Body of pancreas (tissue), 4 donors: Measurements from ENCODE around the gene USP15. TPM values are rescaled to one million over a fixed set of nuclear protein-coding genes. Genes with fewer than 3 reads are reported as not detected.

Experiments used
- ATAC-seq: fragments of 150-250 bp; one replicate; pipeline ENCODE4 v1.9.1; 2016
- DNase-seq, 4 donors: peaks; one replicate each; pipeline ENCODE4 v3.0.0-alpha.2; 2019
- H3K27ac ChIP-seq, 4 donors: fragments of 200-600 bp; sonication (generic); 1 replicate in 3 of 4; 2 replicates in 1 of 4; pipeline versions ENCODE4 v1.5.1 to v1.6.1; 2016 to 2019; ENCODE audit warnings: mild to moderate bottlenecking in 1 of 4, mixed read lengths in 1 of 4, moderate library complexity in 1 of 4
- H3K27me3 ChIP-seq, 2 donors: fragments of 200-600 bp; sonication (generic); one replicate each; pipeline ENCODE4 v1.6.0; 2016; ENCODE audit warnings: mild to moderate bottlenecking in 1 of 2
- H3K36me3 ChIP-seq, 2 donors: fragments of 200-600 bp; sonication (generic); replicated peaks in 1 of 2; 2 replicates each; pipeline ENCODE4 v1.5.1; 2016; ENCODE audit warnings: low read depth in 2 of 2; ENCODE audit not compliant: insufficient read depth in 1 of 2
- H3K4me1 ChIP-seq: fragments of 200-600 bp; sonication (generic); one replicate; pipeline ENCODE4 v1.6.0; 2016
- H3K4me3 ChIP-seq, 2 donors: fragments of 200-600 bp; sonication (generic); 1 replicate in 1 of 2; 2 replicates in 1 of 2; pipeline ENCODE4 v1.5.1; 2016 to 2019
- H3K9me3 ChIP-seq, 3 donors: fragments of 200-600 bp; sonication (generic); 1 replicate in 2 of 3; 2 replicates in 1 of 3; pipeline ENCODE4 v1.5.1; 2016
- CTCF ChIP-seq, 7 experiments: fragments of 450-650 bp in 4 of 7; fragments of 200-600 bp in 3 of 7; sonication (generic) in 3 of 7; IDR thresholded peaks; one replicate each; pipeline ENCODE4 v1.5.1; 2016 to 2019; ENCODE audit warnings: antibody characterized with exemption in 7 of 7
- POLR2A ChIP-seq, 3 donors: fragments of 450-650 bp; IDR thresholded peaks; one replicate each; pipeline ENCODE4 v1.6.1; 2016; ENCODE audit warnings: antibody characterized with exemption in 3 of 3, mild to moderate bottlenecking in 2 of 3
- WGBS, 2 donors: methylation state at CpG; one replicate each; pipeline ENCODE4 v1.1.5; 2017; 5-methylcytosine and 5-hydroxymethylcytosine counted together
- intact Hi-C: fragments of 100-400 bp; cut with DNase I; formaldehyde crosslinking; loops from one replicate; pipeline ENCODE4 v1.15.1; 2023
- total RNA-seq, 2 donors: library from RNA; depleted of rRNA; stranded (reverse); fragments of >200 nt; gene quantifications; one replicate each; pipeline ENCODE4 v1.1.0, GENCODE V29; 2016

USP15 gene
- total RNA-seq, 2 donors from 2014 or later: 47.5 to 57.4 TPM

- TF ChIP-seq CTCF (IDR thresholded peaks at IDR 0.05): no peak
- no peak for TF ChIP-seq POLR2A (IDR thresholded peaks at IDR 0.05)
- Histone ChIP-seq H3K4me3 (no peak overlapping the region), H3K9me3 (no peaks in the 10 kb centered on the region), H3K27me3 (no peaks in the 10 kb centered on the region), H3K4me1 (no peaks in the 10 kb centered on the region), H3K27ac (no peak overlapping the region), H3K36me3 (peaks cover 0 to 20% of the 10 kb centered on the region in 2 donors)
- no peak for DNase-seq
- intact Hi-C loops: no loop called here
- WGBS, 2 donors: 68 to 83% methylated on average over 3 of the region's 3 CpGs
- ATAC-seq: no peak
Measured at GRCh38 chr12:62401631-62402030, 141.4 kb downstream of the USP15 start.

- Histone ChIP-seq H3K4me1 (no peaks in the 10 kb centered on the region), H3K9me3 (no peaks in the 10 kb centered on the region), H3K27me3 (no peaks in the 10 kb centered on the region), H3K27ac (no peak overlapping the region), H3K4me3 (no peak overlapping the region), H3K36me3 (peaks cover 0 to 18% of the 10 kb centered on the region in 2 donors)
- ATAC-seq: no peak
- intact Hi-C loops: no loop called here
- no peak for DNase-seq
- no peak for TF ChIP-seq POLR2A (IDR thresholded peaks at IDR 0.05)
- TF ChIP-seq CTCF (IDR thresholded peaks at IDR 0.05): no peak
Measured at GRCh38 chr12:62403031-62403430, 142.8 kb downstream of the USP15 start.

GRCh38 chr12:62407587-62407986 lies 147.4 kb downstream of the USP15 start:
- DNase-seq (no peak), ATAC-seq (no peak)
- Histone ChIP-seq H3K4me3 (no peak overlapping the region), H3K9me3 (no peaks in the 10 kb centered on the region), H3K27ac (no peak overlapping the region), H3K27me3 (no peaks in the 10 kb centered on the region), H3K36me3 (peaks cover 0 to 10% of the 10 kb centered on the region in 2 donors), H3K4me1 (no peaks in the 10 kb centered on the region)
- TF ChIP-seq CTCF (IDR thresholded peaks at IDR 0.05): no peak
- no peak for TF ChIP-seq POLR2A (IDR thresholded peaks at IDR 0.05)
- intact Hi-C loops: no loop called here
- 33 to 61% methylated on average over 1 of the region's 1 CpG for WGBS, 2 donors

GRCh38 chr12:62409068-62409467 lies 148.9 kb downstream of the USP15 start:
- H3K4me1 ChIP-seq: no peaks in the 10 kb centered on the region
- no peaks in the 10 kb centered on the region for H3K9me3 ChIP-seq
- intact Hi-C loops: no loop called here
- WGBS, 2 donors: 67 to 73% methylated on average over 3 of the region's 3 CpGs
- peaks cover 0 to 5% of the 10 kb centered on the region in 2 donors for H3K36me3 ChIP-seq
- H3K27me3 ChIP-seq: no peaks in the 10 kb centered on the region
- H3K4me3 ChIP-seq: no peak overlapping the region
- H3K27ac ChIP-seq: no peak overlapping the region
- DNase-seq (no peak), ATAC-seq (no peak)
- no peak for TF ChIP-seq POLR2A (IDR thresholded peaks at IDR 0.05)
- TF ChIP-seq CTCF (IDR thresholded peaks at IDR 0.05): no peak

- ATAC-seq (no peak), DNase-seq (no peak)
- H3K27me3 ChIP-seq: no peaks in the 10 kb centered on the region
- no peak overlapping the region for H3K4me3 ChIP-seq
- H3K36me3 ChIP-seq: no peaks in the 10 kb centered on the region
- no peaks in the 10 kb centered on the region for H3K9me3 ChIP-seq
- H3K4me1 ChIP-seq: no peaks in the 10 kb centered on the region
- WGBS, 2 donors: 96 to 97% methylated on average over 2 of the region's 2 CpGs
- no peak overlapping the region for H3K27ac ChIP-seq
- TF ChIP-seq POLR2A (IDR thresholded peaks at IDR 0.05) (no peak), CTCF (IDR thresholded peaks at IDR 0.05) (no peak)
- intact Hi-C loops: no loop called here
Measured at GRCh38 chr12:62414180-62414579, 154.0 kb downstream of the USP15 start.
